HCT116 (cell line): Measurements from ENCODE around the gene PHF8. TPM values are rescaled to one million over a fixed set of nuclear protein-coding genes. Genes with fewer than 3 reads are reported as not detected.

Experiments
- ATAC-seq: fragments of 200-7000 bp; cut with Tn5 transposase; 2 replicates; pipeline ENCODE4 v1.9.1; 2020; ENCODE audit warnings: mild to moderate bottlenecking, moderate library complexity
- BruUV-seq: library from RNA; stranded (reverse); fragments of 400-500 nt; replicated peaks from 2 replicates; lab custom pipeline; 2021; lab: Mats Ljungman, UMichigan
- CTCF ChIA-PET: fragments of 300-600 bp; sonication (Branson Sonifier 250); formaldehyde crosslinking; loops from one replicate; lab custom pipeline; 2021; ENCODE audit warnings: antibody characterized with exemption; lab: Charles Lee
- POLR2A ChIA-PET: fragments of 300-600, 350-600 bp; sonication (Branson Sonifier 250); formaldehyde crosslinking; loops from one replicate; lab custom pipeline; 2021; ENCODE audit warnings: antibody characterized with exemption; lab: Charles Lee
- RAD21 ChIA-PET, 2 experiments: fragments of 300-600 bp; sonication (Branson Sonifier 250); formaldehyde crosslinking; loops; one replicate each; lab custom pipeline; 2023; ENCODE audit warnings: low total read pairs in 2 of 2; ENCODE audit not compliant: uncharacterized antibody in 2 of 2, unreplicated experiment in 2 of 2, low non-redundant PET in 1 of 2; lab: Charles Lee
- DNase-seq: peaks from one replicate; pipeline ENCODE4 v3.0.0-alpha.2; 2010; ENCODE audit warnings: low read depth, low spot score
- H2AFZ ChIP-seq: fragments of 200-600 bp; shearing (Covaris generic), sonication (generic); 2 replicates; pipeline ENCODE4 v1.6.1; 2017; ENCODE audit warnings: low read depth, mixed run types, mixed read lengths, antibody characterized with exemption, low read length; ENCODE audit not compliant: poor library complexity, severe bottlenecking
- H3K27ac ChIP-seq: 2 replicates; pipeline ENCODE4 v1.5.1; 2012; ENCODE audit warnings: low read depth, low read length
- H3K27me3 ChIP-seq: fragments of 200-600 bp; sonication (generic); 2 replicates; pipeline ENCODE4 v1.6.1; 2016; ENCODE audit warnings: mixed run types, low read length, mixed read lengths; ENCODE audit not compliant: insufficient read depth
- H3K36me3 ChIP-seq, 2 experiments: fragments of 200-500 bp in 1 of 2; fragments of 200-600 bp in 1 of 2; sonication (Bioruptor generic) in 1 of 2; sonication (generic) in 1 of 2; 2 replicates each; pipeline versions ENCODE4 v1.5.1 to v1.6.1; 2014 to 2016; ENCODE audit warnings: low read length in 2 of 2, inconsistent platforms in 1 of 2, mixed read lengths in 1 of 2, mixed run types in 1 of 2; ENCODE audit not compliant: insufficient read depth in 2 of 2, control insufficient read depth in 1 of 2
- H3K4me1 ChIP-seq, 2 experiments: fragments of 200-600 bp in 1 of 2; sonication (generic) in 1 of 2; 2 replicates each; pipeline versions ENCODE4 v1.5.1 to v1.6.1; 2012 to 2017; ENCODE audit warnings: low read length in 2 of 2, inconsistent platforms in 1 of 2, mild to moderate bottlenecking in 1 of 2, mixed read lengths in 1 of 2, mixed run types in 1 of 2, moderate library complexity in 1 of 2; ENCODE audit not compliant: insufficient read depth in 2 of 2, control insufficient read depth in 1 of 2
- H3K4me2 ChIP-seq: fragments of 200-600 bp; sonication (generic); 2 replicates; pipeline ENCODE4 v1.6.1; 2017; ENCODE audit warnings: mixed run types, low read length, mixed read lengths
- H3K4me3 ChIP-seq, 2 experiments: fragments of 200-600 bp in 1 of 2; sonication (generic) in 1 of 2; replicated peaks in 1 of 2; 2 replicates each; pipeline ENCODE4 v1.5.1; 2011 to 2016; ENCODE audit warnings: low read length in 2 of 2, control low read depth in 1 of 2, low read depth in 1 of 2, mild to moderate bottlenecking in 1 of 2, mixed read lengths in 1 of 2, mixed run types in 1 of 2
- H3K79me2 ChIP-seq: fragments of 200-600 bp; sonication (generic); 2 replicates; pipeline ENCODE4 v1.6.1; 2017; ENCODE audit warnings: mild to moderate bottlenecking, mixed run types, low read length, moderate library complexity, mixed read lengths; ENCODE audit not compliant: insufficient read depth
- H3K9ac ChIP-seq: fragments of 200-600 bp; sonication (generic); 2 replicates; pipeline ENCODE4 v1.6.1; 2016; ENCODE audit warnings: low read length, mixed read lengths
- H3K9me2 ChIP-seq: fragments of 200-600 bp; sonication (generic), shearing (Covaris generic); 2 replicates; pipeline ENCODE4 v1.6.1; 2017; ENCODE audit warnings: mixed run types, mild to moderate bottlenecking, moderate library complexity; ENCODE audit not compliant: insufficient read depth
- H3K9me3 ChIP-seq, 2 experiments: fragments of 200-500 bp in 1 of 2; fragments of 200-600 bp in 1 of 2; sonication (Bioruptor generic) in 1 of 2; sonication (generic) in 1 of 2; 2 replicates each; pipeline ENCODE4 v1.6.1; 2014 to 2017; ENCODE audit warnings: low read length in 2 of 2, mixed read lengths in 2 of 2, inconsistent platforms in 1 of 2, low read depth in 1 of 2, mild to moderate bottlenecking in 1 of 2, mixed run types in 1 of 2, moderate library complexity in 1 of 2; ENCODE audit not compliant: control insufficient read depth in 1 of 2, insufficient read depth in 1 of 2
- H4K20me1 ChIP-seq: fragments of 200-600 bp; sonication (generic), shearing (Covaris generic); 2 replicates; pipeline ENCODE4 v1.6.1; 2017; ENCODE audit warnings: mixed run types, mild to moderate bottlenecking, moderate library complexity; ENCODE audit not compliant: insufficient read depth
- EGR1 ChIP-seq: IDR thresholded peaks from 2 replicates; pipeline ENCODE4 v1.6.1; 2012; ENCODE audit warnings: low read depth
- ELF1 ChIP-seq: IDR thresholded peaks from 2 replicates; pipeline ENCODE4 v1.6.1; 2012; ENCODE audit warnings: low read depth, borderline replicate concordance
- POLR2AphosphoS5 ChIP-seq: IDR thresholded peaks from 2 replicates; pipeline ENCODE4 v1.6.1; 2011; ENCODE audit warnings: mild to moderate bottlenecking, low read depth, low read length, moderate library complexity
- YY1 ChIP-seq: IDR thresholded peaks from 2 replicates; pipeline ENCODE4 v1.6.1; 2011; ENCODE audit warnings: low read length, low read depth, moderate library complexity, mild to moderate bottlenecking; ENCODE audit not compliant: insufficient replicate concordance; ENCODE audit errors: extremely low read depth
- ZFX ChIP-seq: fragments of 450-650 bp; IDR thresholded peaks from 2 replicates; pipeline ENCODE4 v1.6.1; 2017
- intact Hi-C: fragments of 100-400 bp; cut with micrococcal nuclease; formaldehyde crosslinking; loops from 2 replicates; pipeline ENCODE4 v1.10.0; 2022
- total RNA-seq: library from RNA; stranded (reverse); gene quantifications from one replicate; pipeline ENCODE4 v1.2.1, GENCODE V29; 2021; ENCODE audit not compliant: unreplicated experiment
- TF ChIP-seq, protein P1 (sequence below): IDR thresholded peaks from 2 replicates; pipeline ENCODE4 v1.6.1; 2012; ENCODE audit warnings: low read depth
- TF ChIP-seq, protein P2 (sequence below): IDR thresholded peaks from 2 replicates; pipeline ENCODE4 v1.6.1; 2012

Gene PHF8
- total RNA-seq, 1 experiment from 2014 or later = 28.0 TPM

DNA sequence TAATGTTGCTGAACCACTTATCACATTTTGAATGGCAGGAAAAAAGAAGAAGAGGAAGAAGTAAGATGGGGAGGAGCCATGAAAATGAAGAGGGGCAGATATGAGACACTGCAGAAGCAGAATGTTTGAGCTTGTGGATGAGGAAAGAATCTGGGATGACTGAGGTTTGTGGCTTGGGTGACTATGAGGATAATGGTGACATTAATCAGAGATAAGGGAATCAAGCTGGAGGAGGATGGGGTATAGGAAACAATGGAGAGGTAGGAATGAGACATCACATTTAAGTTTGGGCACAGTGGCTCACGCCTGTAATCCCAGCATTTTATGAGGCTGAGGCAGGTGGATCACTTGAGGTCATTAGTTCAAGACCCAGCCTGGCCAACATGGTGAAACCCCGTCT lies 19.1 kb upstream of the PHF8 start:
- no peaks in the 10 kb centered on the region for H3K9me3 ChIP-seq
- H3K36me3 ChIP-seq = no peaks in the 10 kb centered on the region
- BruUV-seq = no TSS peak
- no peak overlapping the region for H3K27ac ChIP-seq
- TF ChIP-seq ZFX (no peak), YY1 (no peak), POLR2AphosphoS5 (no peak), ELF1 (no peak)
- H3K79me2 ChIP-seq = no peaks in the 10 kb centered on the region
- H3K9ac ChIP-seq = no peak overlapping the region
- no peaks in the 10 kb centered on the region for H3K4me1 ChIP-seq
- no peaks in the 10 kb centered on the region for H3K9me2 ChIP-seq
- ChIA-PET RAD21 (no interaction called here), POLR2A (no interaction called here), CTCF (no interaction called here)
- no peak overlapping the region for H3K4me2 ChIP-seq
- H2AFZ ChIP-seq = no peak overlapping the region
- no peak for ATAC-seq
- intact Hi-C loops = no loop called here
- no peak overlapping the region for H3K4me3 ChIP-seq
- no peaks in the 10 kb centered on the region for H3K27me3 ChIP-seq
- no peaks in the 10 kb centered on the region for H4K20me1 ChIP-seq
- no peak for DNase-seq

DNA sequence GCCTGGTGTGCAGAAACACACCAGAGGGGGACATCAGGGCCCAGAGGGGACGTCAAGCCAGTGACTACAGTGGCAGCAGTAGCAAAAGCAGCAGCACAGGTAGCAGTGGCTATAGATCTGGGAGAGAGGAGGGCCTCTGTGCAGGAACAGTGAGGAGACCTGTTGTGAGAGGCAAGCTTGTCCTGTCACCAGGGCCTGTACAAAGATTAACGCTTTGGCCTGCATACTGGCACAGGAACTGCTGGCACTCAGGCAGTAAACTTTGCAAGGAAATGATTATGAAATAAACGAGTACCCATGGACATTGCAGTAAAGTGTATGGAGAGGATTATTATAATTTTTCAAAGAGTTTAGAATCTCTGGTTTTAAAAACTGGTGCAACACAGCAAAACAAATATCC lies 5.5 kb upstream of the PHF8 start:
- H3K79me2 ChIP-seq = no peaks in the 10 kb centered on the region
- no peaks in the 10 kb centered on the region for H4K20me1 ChIP-seq
- RAD21 ChIA-PET = no interaction called here
- H3K27me3 ChIP-seq = no peaks in the 10 kb centered on the region
- no peaks in the 10 kb centered on the region for H3K9me2 ChIP-seq
- POLR2A ChIA-PET = no interaction called here
- DNase-seq (no peak), ATAC-seq (no peak)
- CTCF ChIA-PET = no interaction called here
- H3K36me3 ChIP-seq = no peaks in the 10 kb centered on the region
- H3K4me1 ChIP-seq = peaks cover 8 to 15% of the 10 kb centered on the region in 2 experiments
- H2AFZ ChIP-seq = no peak overlapping the region
- no peaks in the 10 kb centered on the region for H3K9me3 ChIP-seq
- H3K9ac ChIP-seq = no peak overlapping the region
- H3K27ac ChIP-seq = no peak overlapping the region
- H3K4me2 ChIP-seq = no peak overlapping the region
- intact Hi-C loops = no loop called here
- TF ChIP-seq, protein P1, sequence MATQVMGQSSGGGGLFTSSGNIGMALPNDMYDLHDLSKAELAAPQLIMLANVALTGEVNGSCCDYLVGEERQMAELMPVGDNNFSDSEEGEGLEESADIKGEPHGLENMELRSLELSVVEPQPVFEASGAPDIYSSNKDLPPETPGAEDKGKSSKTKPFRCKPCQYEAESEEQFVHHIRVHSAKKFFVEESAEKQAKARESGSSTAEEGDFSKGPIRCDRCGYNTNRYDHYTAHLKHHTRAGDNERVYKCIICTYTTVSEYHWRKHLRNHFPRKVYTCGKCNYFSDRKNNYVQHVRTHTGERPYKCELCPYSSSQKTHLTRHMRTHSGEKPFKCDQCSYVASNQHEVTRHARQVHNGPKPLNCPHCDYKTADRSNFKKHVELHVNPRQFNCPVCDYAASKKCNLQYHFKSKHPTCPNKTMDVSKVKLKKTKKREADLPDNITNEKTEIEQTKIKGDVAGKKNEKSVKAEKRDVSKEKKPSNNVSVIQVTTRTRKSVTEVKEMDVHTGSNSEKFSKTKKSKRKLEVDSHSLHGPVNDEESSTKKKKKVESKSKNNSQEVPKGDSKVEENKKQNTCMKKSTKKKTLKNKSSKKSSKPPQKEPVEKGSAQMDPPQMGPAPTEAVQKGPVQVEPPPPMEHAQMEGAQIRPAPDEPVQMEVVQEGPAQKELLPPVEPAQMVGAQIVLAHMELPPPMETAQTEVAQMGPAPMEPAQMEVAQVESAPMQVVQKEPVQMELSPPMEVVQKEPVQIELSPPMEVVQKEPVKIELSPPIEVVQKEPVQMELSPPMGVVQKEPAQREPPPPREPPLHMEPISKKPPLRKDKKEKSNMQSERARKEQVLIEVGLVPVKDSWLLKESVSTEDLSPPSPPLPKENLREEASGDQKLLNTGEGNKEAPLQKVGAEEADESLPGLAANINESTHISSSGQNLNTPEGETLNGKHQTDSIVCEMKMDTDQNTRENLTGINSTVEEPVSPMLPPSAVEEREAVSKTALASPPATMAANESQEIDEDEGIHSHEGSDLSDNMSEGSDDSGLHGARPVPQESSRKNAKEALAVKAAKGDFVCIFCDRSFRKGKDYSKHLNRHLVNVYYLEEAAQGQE = no peak
- TF ChIP-seq ZFX (no peak), EGR1 (no peak)
- TF ChIP-seq, protein P2, sequence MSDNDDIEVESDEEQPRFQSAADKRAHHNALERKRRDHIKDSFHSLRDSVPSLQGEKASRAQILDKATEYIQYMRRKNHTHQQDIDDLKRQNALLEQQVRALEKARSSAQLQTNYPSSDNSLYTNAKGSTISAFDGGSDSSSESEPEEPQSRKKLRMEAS = no peak
- BruUV-seq = no TSS peak
- no peak overlapping the region for H3K4me3 ChIP-seq
